Activated T-cell treated with anti-CD3 and anti-CD28 coated beads for 4 hours (primary cell): ENCODE measurements around the gene ACTN3.
A peak's percentile ranks its signal among the peaks of the same experiment; 100 is the strongest.
"Not testable (repeated sequence)": the region's sequence is repeated elsewhere in the genome, so short reads cannot be mapped to it uniquely, and the experiment has no call there.

ENCODE experiments used
- DNase-seq: peaks from one replicate; pipeline ENCODE4 v3.0.0-alpha.2; 2020

Gene ACTN3

DNA sequence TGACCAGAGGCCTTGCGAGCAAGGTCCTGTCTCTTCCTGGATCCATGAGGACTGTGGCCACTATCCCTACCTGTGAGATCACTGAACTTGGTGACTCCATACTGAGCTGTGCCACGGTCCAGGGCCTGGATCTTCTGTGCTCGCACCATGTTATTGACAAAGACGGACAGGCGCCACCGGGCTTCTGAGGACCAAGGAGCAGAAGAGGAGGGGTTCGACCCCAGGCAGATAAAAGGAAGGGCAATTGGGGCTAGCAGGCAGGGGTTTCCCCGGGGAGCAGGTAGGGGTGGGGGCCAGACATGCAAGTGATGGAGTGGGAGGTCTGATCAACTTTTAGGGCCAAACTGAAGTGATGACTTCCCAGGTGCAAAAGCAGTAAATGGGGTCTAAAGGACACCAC is 19.5 kb downstream of the ACTN3 start:
- DNase-seq: no peak

DNA sequence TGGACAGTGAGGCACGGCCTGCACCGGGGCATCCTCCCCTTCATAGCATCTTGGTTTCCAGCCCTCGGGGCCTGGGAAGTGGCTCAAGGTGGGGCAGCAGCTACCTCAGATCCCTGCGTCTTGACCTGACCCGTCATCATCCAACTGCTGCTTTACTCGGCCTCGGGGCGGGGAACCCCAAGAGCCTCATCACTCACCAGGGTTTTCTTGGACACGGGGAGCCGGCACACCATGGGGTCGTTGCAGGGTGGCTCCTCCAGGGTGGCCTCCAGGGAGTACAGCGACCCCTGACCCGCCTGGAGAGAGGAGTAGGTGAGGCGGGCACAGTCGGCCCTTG is 21.1 kb downstream of the ACTN3 start:
- DNase-seq: no peak

GRCh38 chr11:66568124-66568916 is 21.6 kb downstream of the ACTN3 start, which contains the start of gene CTSF:
Gene CTSF, minus strand, starts transcription at chr11:66568606. Its CDS starts 120 bp downstream, at chr11:66568486.
- DNase-seq: peak; percentile 50

DNA sequence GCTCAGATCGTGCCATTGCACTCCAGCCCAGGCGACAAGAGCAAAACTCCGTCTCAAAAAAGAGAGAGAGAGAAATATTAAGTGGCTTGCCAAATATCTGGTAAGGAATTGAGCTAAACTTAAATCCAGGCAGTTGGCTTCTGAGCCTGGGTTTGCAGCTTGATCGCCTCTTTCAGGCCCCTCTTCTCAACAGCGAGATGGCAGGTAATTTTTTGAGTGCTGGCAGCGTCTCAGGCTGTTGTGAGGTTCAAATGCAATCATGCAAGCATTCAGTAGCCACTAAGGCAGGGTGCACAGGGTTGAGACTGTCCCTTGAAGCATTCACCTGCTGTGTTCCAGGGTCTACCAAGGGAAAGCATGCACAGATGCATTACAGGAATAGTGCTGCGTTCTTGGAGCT is 22.4 kb downstream of the ACTN3 start:
- no peak for DNase-seq

GRCh38 chr11:66570079-66570849 is 23.6 kb downstream of the ACTN3 start:
- no peak for DNase-seq

GRCh38 chr11:66570850-66571180 is 24.1 kb downstream of the ACTN3 start:
- no peak for DNase-seq

- DNase-seq: peak; percentile 75
Observed at GRCh38 chr11:66579017-66579606, 32.4 kb downstream of the ACTN3 start.

DNA sequence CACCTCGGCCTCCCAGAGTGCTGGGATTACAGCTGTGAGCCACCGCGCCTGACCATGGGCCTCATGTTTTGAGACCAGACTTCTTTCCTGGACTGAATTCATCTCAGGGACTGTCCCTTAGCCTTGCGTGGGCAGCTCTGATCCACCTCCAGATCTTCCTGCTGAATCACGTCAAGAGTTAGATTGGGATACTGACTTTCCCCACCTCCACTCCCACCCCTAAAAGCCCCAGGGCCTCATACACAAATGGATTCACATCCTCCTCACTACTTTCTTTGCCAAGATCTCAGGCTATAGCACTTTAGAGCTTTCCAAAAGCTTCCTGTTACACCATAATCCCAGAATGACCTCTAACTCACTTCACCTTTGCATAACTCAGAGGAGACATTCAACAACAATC is 34.1 kb downstream of the ACTN3 start:
- no peak for DNase-seq

GRCh38 chr11:66581261-66581660 is 34.6 kb downstream of the ACTN3 start:
- no peak for DNase-seq

- not testable (repeated sequence) for DNase-seq
Observed at GRCh38 chr11:66582565-66583147, 36.0 kb downstream of the ACTN3 start.

- DNase-seq: not testable (repeated sequence)
Observed at GRCh38 chr11:66585447-66585846, 38.7 kb downstream of the ACTN3 start.

DNA sequence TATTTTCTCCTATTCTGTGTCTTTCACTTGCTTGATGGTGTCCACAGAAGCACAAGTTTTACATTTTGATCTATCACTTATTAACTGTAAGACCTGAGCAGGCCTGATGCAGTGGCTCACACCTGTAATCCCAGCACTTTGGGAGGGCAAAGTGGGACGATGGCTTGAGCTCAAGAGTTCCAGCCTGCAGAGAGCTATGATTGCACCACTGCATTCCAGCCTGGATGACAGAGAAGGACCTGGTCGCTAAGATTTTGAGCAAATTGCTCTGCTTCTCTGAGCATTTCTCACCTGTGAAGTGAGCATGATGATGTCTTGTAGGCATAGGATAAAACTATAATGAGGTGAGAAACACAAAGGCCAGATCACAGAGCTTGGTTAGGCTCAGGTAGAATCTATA is 39.4 kb downstream of the ACTN3 start:
- DNase-seq: no peak

- DNase-seq: not testable (repeated sequence)
Observed at GRCh38 chr11:66589315-66589714, 42.6 kb downstream of the ACTN3 start.

GRCh38 chr11:66589996-66590675 is 43.4 kb downstream of the ACTN3 start:
- no peak for DNase-seq

DNA sequence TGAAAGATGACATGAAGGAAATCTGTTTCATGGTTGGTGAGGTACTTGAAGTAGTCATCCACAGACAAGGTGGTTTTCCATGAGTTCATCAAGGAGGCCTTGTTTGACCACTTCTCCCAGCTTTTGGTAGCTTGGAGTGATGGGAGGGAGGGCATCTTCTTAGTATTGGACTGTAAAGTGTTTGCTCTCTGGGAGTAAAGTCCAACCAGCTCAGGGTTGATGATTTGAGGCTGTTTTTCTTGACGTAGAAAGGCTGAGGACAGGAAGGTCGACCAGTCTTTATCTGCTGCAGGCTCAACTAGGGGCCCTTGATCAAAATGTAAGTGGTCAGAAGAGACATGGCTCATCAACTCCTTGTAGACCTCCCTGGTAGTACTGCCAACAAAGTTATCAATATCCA is 44.5 kb downstream of the ACTN3 start:
- no peak for DNase-seq

GRCh38 chr11:66592457-66593302 is 46.0 kb downstream of the ACTN3 start, which contains the start of the genes CCDC87 and CCS:
Gene CCDC87, minus strand, starts transcription at chr11:66593063. Its CDS starts 48 bp downstream, at chr11:66593015.
Gene CCS, plus strand, starts transcription at chr11:66593185. Its CDS starts 77 bp downstream, at chr11:66593262.
- peak; percentile 97 for DNase-seq

DNA sequence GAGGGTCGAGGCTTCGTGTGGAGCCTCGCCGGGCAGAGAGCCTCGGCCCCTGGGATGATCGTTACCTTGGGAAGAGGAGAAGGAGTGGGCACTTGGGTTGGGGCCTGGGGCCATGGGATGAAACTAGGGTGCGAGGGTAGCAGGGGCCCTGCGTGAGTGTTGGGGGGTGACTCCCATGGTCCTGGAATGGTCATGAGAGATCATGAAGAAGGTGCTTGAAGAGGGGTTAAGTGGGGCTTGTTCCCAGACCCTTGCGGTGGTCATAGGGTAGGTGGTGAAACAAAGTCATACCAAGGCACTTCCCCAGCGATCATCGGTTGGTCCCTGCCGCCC is 46.6 kb downstream of the ACTN3 start:
- no peak for DNase-seq

GRCh38 chr11:66593650-66594049 is 46.9 kb downstream of the ACTN3 start:
- no peak for DNase-seq

DNA sequence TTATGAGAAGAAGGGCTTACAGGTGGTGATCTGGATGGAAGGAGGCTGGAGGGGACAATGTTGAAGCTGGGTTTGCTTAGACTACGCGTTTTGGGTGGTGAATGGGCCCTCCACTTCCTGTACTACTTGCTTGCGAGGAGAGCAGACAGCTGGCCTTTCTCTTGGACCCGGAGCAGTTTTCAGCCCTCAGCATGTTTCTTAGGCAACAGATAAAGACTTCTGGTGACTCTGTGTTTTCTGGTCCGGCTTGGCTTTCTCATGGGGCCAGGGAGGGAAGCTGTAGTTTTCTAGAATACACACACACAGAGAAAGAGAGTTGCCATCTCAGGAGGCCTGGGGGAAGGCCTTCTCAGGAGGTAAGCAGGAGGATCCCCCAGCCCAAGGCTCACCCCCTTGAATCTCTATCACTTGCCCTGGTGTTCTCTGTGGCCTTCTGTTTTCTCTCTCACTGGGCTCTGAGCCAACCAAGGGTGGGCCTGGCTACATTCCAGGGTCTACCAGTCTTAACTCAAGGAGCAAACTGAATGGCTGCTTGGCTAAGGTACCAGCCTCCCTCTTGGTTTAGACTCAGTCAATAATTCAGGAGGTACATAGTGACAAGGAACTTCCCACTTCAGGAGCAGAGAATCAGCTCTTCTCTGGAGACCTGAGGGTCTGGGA is 48.7 kb downstream of the ACTN3 start:
- no peak for DNase-seq

- no peak for DNase-seq
Observed at GRCh38 chr11:66598993-66599392, 52.3 kb downstream of the ACTN3 start.

DNA sequence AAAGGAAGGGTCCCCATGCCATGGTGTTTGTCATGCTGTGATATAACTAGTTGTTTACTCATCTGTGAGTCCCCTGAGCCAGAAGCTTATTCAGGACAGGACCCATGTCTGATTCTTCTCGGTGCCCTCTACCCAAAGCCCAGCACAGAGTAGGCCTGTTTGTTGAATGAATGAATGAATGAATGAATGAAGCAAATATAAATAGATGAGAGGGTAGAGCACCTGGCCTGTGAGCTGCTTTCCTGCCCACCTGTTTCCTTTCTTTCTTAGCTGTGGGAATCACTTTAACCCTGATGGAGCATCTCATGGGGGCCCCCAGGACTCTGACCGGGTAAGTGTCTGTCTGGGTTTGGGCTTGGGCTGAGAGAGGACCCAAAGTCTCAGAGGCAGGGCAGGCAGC is 53.5 kb downstream of the ACTN3 start:
- DNase-seq: no peak
